ENCODE measurements around the gene OPCML.

- TF ChIP-seq EZH2 (IDR thresholded peaks at IDR 0.05; ENCODE audit: low read length, missing control alignments) = no peak
- TF ChIP-seq, protein P1, sequence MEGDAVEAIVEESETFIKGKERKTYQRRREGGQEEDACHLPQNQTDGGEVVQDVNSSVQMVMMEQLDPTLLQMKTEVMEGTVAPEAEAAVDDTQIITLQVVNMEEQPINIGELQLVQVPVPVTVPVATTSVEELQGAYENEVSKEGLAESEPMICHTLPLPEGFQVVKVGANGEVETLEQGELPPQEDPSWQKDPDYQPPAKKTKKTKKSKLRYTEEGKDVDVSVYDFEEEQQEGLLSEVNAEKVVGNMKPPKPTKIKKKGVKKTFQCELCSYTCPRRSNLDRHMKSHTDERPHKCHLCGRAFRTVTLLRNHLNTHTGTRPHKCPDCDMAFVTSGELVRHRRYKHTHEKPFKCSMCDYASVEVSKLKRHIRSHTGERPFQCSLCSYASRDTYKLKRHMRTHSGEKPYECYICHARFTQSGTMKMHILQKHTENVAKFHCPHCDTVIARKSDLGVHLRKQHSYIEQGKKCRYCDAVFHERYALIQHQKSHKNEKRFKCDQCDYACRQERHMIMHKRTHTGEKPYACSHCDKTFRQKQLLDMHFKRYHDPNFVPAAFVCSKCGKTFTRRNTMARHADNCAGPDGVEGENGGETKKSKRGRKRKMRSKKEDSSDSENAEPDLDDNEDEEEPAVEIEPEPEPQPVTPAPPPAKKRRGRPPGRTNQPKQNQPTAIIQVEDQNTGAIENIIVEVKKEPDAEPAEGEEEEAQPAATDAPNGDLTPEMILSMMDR (conservative IDR thresholded peaks at IDR 0.05 in 1 of 2, IDR thresholded peaks at IDR 0.05 in 1 of 2; ENCODE audit: low read depth in 1 of 2, low read length in 2 of 2) = no peak
These were observed 678.4 kb downstream of the OPCML start for GRCh38 chr11:132853886-132854285.
